CD14-positive monocyte (primary cell): ENCODE measurements around the gene SPATA20. TPM values are rescaled to one million over a fixed set of nuclear protein-coding genes. Genes with fewer than 3 reads are reported as not detected.

Source experiments
- DNase-seq, 3 donors: peaks; one replicate each; pipeline ENCODE4 v3.0.0-alpha.2; 2011 to 2022
- H2AFZ ChIP-seq: 2 replicates; pipeline ENCODE4 v1.6.0; 2012; ENCODE audit warnings: mild to moderate bottlenecking, low read depth, low read length, inconsistent platforms; ENCODE audit not compliant: insufficient read depth, poor library complexity, severe bottlenecking
- H3K27ac ChIP-seq, 2 donors: 1 replicate in 1 of 2; 2 replicates in 1 of 2; pipeline ENCODE4 v1.5.1; 2012 to 2013; ENCODE audit warnings: low read length in 2 of 2, control low read depth in 1 of 2, inconsistent platforms in 1 of 2, low read depth in 1 of 2, mild to moderate bottlenecking in 1 of 2
- H3K27me3 ChIP-seq, 2 donors: one replicate each; pipeline versions ENCODE4 v1.6.0 to v1.6.1; 2011 to 2013; ENCODE audit warnings: low read length in 2 of 2; ENCODE audit not compliant: control insufficient read depth in 2 of 2, insufficient read depth in 2 of 2
- H3K36me3 ChIP-seq, 2 donors: replicated peaks in 1 of 2; 1 replicate in 1 of 2; 2 replicates in 1 of 2; pipeline versions ENCODE4 v1.5.1 to v1.6.1; 2012 to 2013; ENCODE audit warnings: low read length in 2 of 2, control low read depth in 1 of 2, inconsistent platforms in 1 of 2, mild to moderate bottlenecking in 1 of 2; ENCODE audit not compliant: insufficient read depth in 2 of 2, control insufficient read depth in 1 of 2
- H3K4me1 ChIP-seq, 2 donors: 1 replicate in 1 of 2; 2 replicates in 1 of 2; pipeline versions ENCODE4 v1.5.1 to v1.6.1; 2012 to 2013; ENCODE audit warnings: low read length in 2 of 2, control low read depth in 1 of 2, inconsistent platforms in 1 of 2, mild to moderate bottlenecking in 1 of 2, moderate library complexity in 1 of 2; ENCODE audit not compliant: insufficient read depth in 2 of 2, control insufficient read depth in 1 of 2
- H3K4me2 ChIP-seq: replicated peaks from 2 replicates; pipeline ENCODE3; 2012; ENCODE audit warnings: low read length, moderate library complexity, mild to moderate bottlenecking; ENCODE audit not compliant: poor library complexity, severe bottlenecking; ENCODE audit errors: extremely low read depth
- H3K4me3 ChIP-seq, 3 experiments: fragments of 200-600 bp in 1 of 3; sonication (generic) in 1 of 3; replicated peaks in 1 of 3; 1 replicate in 2 of 3; 2 replicates in 1 of 3; pipeline ENCODE4 v1.5.1; 2011 to 2013; ENCODE audit warnings: low read length in 3 of 3, mild to moderate bottlenecking in 3 of 3, control low read depth in 2 of 3, low read depth in 2 of 3, inconsistent platforms in 1 of 3, moderate library complexity in 1 of 3
- H3K79me2 ChIP-seq: 2 replicates; pipeline ENCODE4 v1.6.0; 2012; ENCODE audit warnings: mild to moderate bottlenecking, control low read depth, inconsistent platforms, low read length, moderate library complexity; ENCODE audit not compliant: insufficient read depth
- H3K9ac ChIP-seq: 2 replicates; pipeline ENCODE4 v1.6.0; 2017; ENCODE audit warnings: low read length, mild to moderate bottlenecking; ENCODE audit not compliant: insufficient read depth, poor library complexity, severe bottlenecking
- H3K9me3 ChIP-seq, 2 donors: replicated peaks in 1 of 2; 1 replicate in 1 of 2; 2 replicates in 1 of 2; pipeline versions ENCODE4 v1.5.1 to v1.6.1; 2012 to 2013; ENCODE audit warnings: low read length in 2 of 2, control low read depth in 1 of 2; ENCODE audit not compliant: control insufficient read depth in 1 of 2, insufficient read depth in 1 of 2
- H4K20me1 ChIP-seq: 2 replicates; pipeline ENCODE4 v1.6.0; 2012; ENCODE audit warnings: mild to moderate bottlenecking, low read length, control low read depth, moderate library complexity; ENCODE audit not compliant: insufficient read depth
- H3K27ac Mint-ChIP-seq, 7 donors: one replicate each; pipeline ENCODE4 v1.8.0; 2020; ENCODE audit warnings: mild to moderate bottlenecking in 7 of 7, mixed read lengths in 7 of 7, moderate library complexity in 6 of 7, inconsistent platforms in 2 of 7
- H3K27me3 Mint-ChIP-seq, 3 donors: one replicate each; pipeline ENCODE4 v1.8.0; 2021 to 2022; ENCODE audit warnings: low read depth in 3 of 3, mild to moderate bottlenecking in 3 of 3, mixed read lengths in 3 of 3, moderate library complexity in 3 of 3, inconsistent platforms in 1 of 3
- H3K36me3 Mint-ChIP-seq, 2 donors: one replicate each; pipeline ENCODE4 v1.8.0; 2020; ENCODE audit warnings: mixed read lengths in 2 of 2, inconsistent platforms in 1 of 2, mild to moderate bottlenecking in 1 of 2
- H3K4me1 Mint-ChIP-seq: one replicate; pipeline ENCODE4 v1.8.0; 2020; ENCODE audit warnings: mild to moderate bottlenecking, mixed read lengths
- H3K4me3 Mint-ChIP-seq, 2 donors: one replicate each; pipeline ENCODE4 v1.8.0; 2020; ENCODE audit warnings: mild to moderate bottlenecking in 2 of 2, mixed read lengths in 2 of 2, moderate library complexity in 1 of 2
- H3K9me3 Mint-ChIP-seq, 7 donors: one replicate each; pipeline ENCODE4 v1.8.0; 2020 to 2022; ENCODE audit warnings: mixed read lengths in 7 of 7, mild to moderate bottlenecking in 6 of 7, moderate library complexity in 6 of 7, inconsistent platforms in 2 of 7
- CTCF ChIP-seq: fragments of 200-600 bp; IDR thresholded peaks from one replicate; pipeline ENCODE4 v1.8.0; 2022; ENCODE audit warnings: antibody characterized with exemption, mild to moderate bottlenecking
- WGBS: methylation state at CpG from one replicate; pipeline ENCODE4 v1.1.5; 2013; ENCODE audit warnings: missing lambda C conversion rate; ENCODE audit not compliant: insufficient coverage; 5-methylcytosine and 5-hydroxymethylcytosine counted together
- intact Hi-C, 2 donors: fragments of 100-400 bp; cut with micrococcal nuclease; formaldehyde crosslinking; loops; one replicate each; pipeline versions ENCODE4 v1.15.0 to v1.15.1; 2023
- polyA minus RNA-seq: library from RNA; depleted of rRNA, polyadenylated mRNA; stranded (reverse); fragments of >200 nt; gene quantifications from 2 replicates; pipeline ENCODE4 v1.2.3, GENCODE V29; 2012
- polyA plus RNA-seq, 3 donors: library from polyadenylated mRNA; depleted of rRNA in 1 of 3; unstranded in 2 of 3; stranded (reverse) in 1 of 3; fragments of 300-500 nt in 2 of 3; fragments of >200 nt in 1 of 3; fragmentation: Illumina TruSeq in 2 of 3; gene quantifications; 1 replicate in 2 of 3; 2 replicates in 1 of 3; pipeline ENCODE4 v1.2.3, GENCODE V29; 2012 to 2021
- total RNA-seq, 12 experiments: library from RNA in 1 of 12; stranded (reverse) in 1 of 12; fragments of 120-200 nt in 1 of 12; gene quantifications; one replicate each; pipeline ENCODE4 v1.2.4 and lab custom pipeline; 2013 to 2026; ENCODE audit warnings: mixed read lengths in 6 of 12, inconsistent platforms in 1 of 12

Gene SPATA20
- total RNA-seq (2013): 4.5 TPM
- 10 to 100 TPM in 2 of 3 donors, 1 to 10 TPM in 1; 9.3 to 37.8 (median 12.2) TPM for polyA plus RNA-seq
- 18.0 and 19.6 TPM in 2 replicates for polyA minus RNA-seq
- total RNA-seq (lab: John Stamatoyannopoulos, UW): 2.8 to 42.1 (median 26.9) reads per million in 11 experiments

- Histone ChIP-seq H3K36me3 (peaks cover 0 to 12% of the 10 kb centered on the region in 2 donors), H2AFZ (peak within 1 kb of the TSS; percentile 91), H3K9ac (peak within 1 kb of the TSS; percentile 80), H3K4me1 (peaks cover 23 to 28% of the 10 kb centered on the region in 2 donors), H3K4me3 (peak within 1 kb of the TSS; percentile 31 to 81 (median 46)), H3K79me2 (no peaks in the 10 kb centered on the region), H3K27ac (peak within 1 kb of the TSS in 1 of 2 donors; percentile 75), H3K4me2 (peak within 1 kb of the TSS; percentile 82), H3K9me3 (no peaks in the 10 kb centered on the region), H3K27me3 (no peaks in the 10 kb centered on the region), H4K20me1 (no peaks in the 10 kb centered on the region)
- intact Hi-C loops: loop anchor here (2.0 to 10.0 kb wide), 6 partner anchors 62 to 298 kb away; partner anchors contain the start of gene ANKRD40 (in 2 of the 2)
- peaks cover 9 to 15% (median 14%) of the 10 kb centered on the region in 3 donors for H3K27me3 Mint-ChIP-seq
- H3K4me3 Mint-ChIP-seq: peak within 1 kb of the TSS; percentile 73 to 86
- TF ChIP-seq CTCF: peak; percentile 98
- H3K9me3 Mint-ChIP-seq: no peaks in the 10 kb centered on the region
- WGBS: 3% methylated on average over 42 of the region's 42 CpGs
- peak; percentile 85 to 93 (median 91) for DNase-seq
- H3K4me1 Mint-ChIP-seq: peaks cover 28% of the 10 kb centered on the region
- peaks cover 0 to 7% of the 10 kb centered on the region in 2 donors for H3K36me3 Mint-ChIP-seq
- H3K27ac Mint-ChIP-seq: peak within 1 kb of the TSS; percentile 49 to 80 (median 66)
These were observed at the start of gene SPATA20 for GRCh38 chr17:50547035-50547735. TSS of gene SPATA20 (plus strand) at chr17:50547174. CDS start at chr17:50547209, 35 bp downstream.

GRCh38 chr17:50498021-50498874 lies 48.7 kb upstream of the SPATA20 start:
- no peak for DNase-seq
- H3K27me3 Mint-ChIP-seq: peaks cover 1 to 8% (median 3%) of the 10 kb centered on the region in 3 donors
- H3K9me3 Mint-ChIP-seq: no peaks in the 10 kb centered on the region
- H4K20me1 ChIP-seq: no peaks in the 10 kb centered on the region
- no peak overlapping the region for H3K27ac ChIP-seq
- H3K9me3 ChIP-seq: no peaks in the 10 kb centered on the region
- H3K4me1 ChIP-seq: no peaks in the 10 kb centered on the region
- H3K36me3 Mint-ChIP-seq: no peaks in the 10 kb centered on the region
- WGBS: 93% methylated on average over 3 of the region's 7 CpGs
- H2AFZ ChIP-seq: no peak overlapping the region
- H3K27ac Mint-ChIP-seq: no peak overlapping the region
- H3K4me3 Mint-ChIP-seq: no peak overlapping the region
- no peak overlapping the region for H3K4me3 ChIP-seq
- H3K4me1 Mint-ChIP-seq: no peaks in the 10 kb centered on the region
- no peak for TF ChIP-seq CTCF
- intact Hi-C loops: no loop called here
- no peak overlapping the region for H3K4me2 ChIP-seq
- H3K9ac ChIP-seq: no peak overlapping the region
- H3K79me2 ChIP-seq: no peaks in the 10 kb centered on the region
- no peaks in the 10 kb centered on the region for H3K36me3 ChIP-seq
- no peaks in the 10 kb centered on the region for H3K27me3 ChIP-seq
